LoVo (cell line): ENCODE measurements around the gene PSD4.

ENCODE experiments used
- DNase-seq: peaks from one replicate; pipeline ENCODE4 v3.0.0-alpha.2; 2016; ENCODE audit warnings: low spot score

Gene PSD4

GRCh38 chr2:113207021-113207420 lies 33.2 kb downstream of the PSD4 start:
- no peak for DNase-seq

GRCh38 chr2:113208396-113208795 lies 34.6 kb downstream of the PSD4 start:
- DNase-seq = no peak

GRCh38 chr2:113209011-113209645 lies 35.4 kb downstream of the PSD4 start:
- peak; percentile 49 for DNase-seq

- DNase-seq = no peak
These were observed 35.9 kb downstream of the PSD4 start for GRCh38 chr2:113209646-113210171.

- DNase-seq = peak; percentile 59
These were observed 37.7 kb downstream of the PSD4 start for GRCh38 chr2:113211226-113212105.

GRCh38 chr2:113212245-113213060 lies 38.7 kb downstream of the PSD4 start:
- no peak for DNase-seq

GRCh38 chr2:113213061-113213930 lies 39.5 kb downstream of the PSD4 start:
- DNase-seq = no peak

GRCh38 chr2:113214141-113214540 lies 40.4 kb downstream of the PSD4 start:
- no peak for DNase-seq

- no peak for DNase-seq
These were observed 41.3 kb downstream of the PSD4 start for GRCh38 chr2:113215056-113215455.

GRCh38 chr2:113216321-113216720 lies 42.5 kb downstream of the PSD4 start:
- DNase-seq = no peak

GRCh38 chr2:113216891-113217454 lies 43.2 kb downstream of the PSD4 start:
- no peak for DNase-seq

- DNase-seq = peak; percentile 56
These were observed 43.9 kb downstream of the PSD4 start for GRCh38 chr2:113217455-113218282.

- DNase-seq = peak; percentile 86
These were observed 44.7 kb downstream of the PSD4 start for GRCh38 chr2:113218283-113219091.

- no peak for DNase-seq
These were observed 45.3 kb downstream of the PSD4 start for GRCh38 chr2:113219092-113219441.

GRCh38 chr2:113219525-113219888 lies 45.7 kb downstream of the PSD4 start:
- no peak for DNase-seq

GRCh38 chr2:113219889-113220641 lies 46.3 kb downstream of the PSD4 start:
- DNase-seq = peak; percentile 72

GRCh38 chr2:113220970-113221708 lies 47.4 kb downstream of the PSD4 start:
- DNase-seq = no peak

GRCh38 chr2:113221846-113222245 lies 48.1 kb downstream of the PSD4 start:
- no peak for DNase-seq
